Cerebellar cortex (tissue), 1 donor: ENCODE data around the gene COL6A1.
"Not testable (repeated sequence)": the region's sequence is repeated elsewhere in the genome, so short reads cannot be mapped to it uniquely, and the experiment has no call there.

Experiments used
- DNase-seq: peaks from one replicate; pipeline ENCODE4 v3.0.0-alpha.2; 2015; ENCODE audit warnings: low spot score

Gene COL6A1

GRCh38 chr21:46005894-46006546 lies 24.4 kb downstream of the COL6A1 start:
- DNase-seq = not testable (repeated sequence)

- DNase-seq = no peak
Observed at GRCh38 chr21:46006547-46007491, 25.2 kb downstream of the COL6A1 start.

- DNase-seq = no peak
Observed at GRCh38 chr21:46007492-46007868, 25.9 kb downstream of the COL6A1 start.

- DNase-seq = no peak
Observed at GRCh38 chr21:46008893-46009621, 27.5 kb downstream of the COL6A1 start.

GRCh38 chr21:46009951-46010705 lies 28.6 kb downstream of the COL6A1 start:
- DNase-seq = no peak

DNA sequence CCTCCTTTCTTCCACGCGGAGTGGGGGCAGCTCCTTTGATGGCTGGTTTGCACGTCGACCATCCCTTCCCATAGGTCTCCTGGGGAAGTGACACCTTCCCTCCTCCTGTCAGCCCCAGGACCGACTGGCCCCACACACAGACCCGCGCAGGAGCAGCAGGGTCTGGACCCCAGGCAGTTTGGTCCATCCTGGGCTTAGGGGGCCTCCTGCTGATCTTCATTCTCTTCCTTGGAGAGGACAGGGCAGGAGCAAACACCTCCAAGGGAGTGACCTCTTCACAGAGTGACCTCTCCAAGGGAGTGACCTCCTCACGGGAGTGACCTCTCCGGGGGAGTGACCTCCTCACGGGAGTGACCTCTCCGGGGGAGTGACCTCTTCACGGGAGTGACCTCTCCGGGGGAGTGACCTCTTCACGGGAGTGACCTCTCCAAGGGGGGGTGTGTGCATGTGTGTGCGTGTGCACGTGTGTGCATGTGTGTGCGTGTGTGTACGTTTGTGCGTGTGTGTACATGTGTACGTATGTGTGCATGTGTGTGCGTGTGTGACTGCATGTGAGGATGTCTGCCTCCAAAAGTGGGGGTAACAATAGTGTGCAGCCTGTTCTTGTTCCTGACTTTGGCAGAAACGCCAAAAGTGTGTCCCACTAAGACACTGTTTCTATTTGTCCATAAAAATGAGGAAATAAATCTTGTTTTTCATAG lies 29.8 kb downstream of the COL6A1 start:
- no peak for DNase-seq

DNA sequence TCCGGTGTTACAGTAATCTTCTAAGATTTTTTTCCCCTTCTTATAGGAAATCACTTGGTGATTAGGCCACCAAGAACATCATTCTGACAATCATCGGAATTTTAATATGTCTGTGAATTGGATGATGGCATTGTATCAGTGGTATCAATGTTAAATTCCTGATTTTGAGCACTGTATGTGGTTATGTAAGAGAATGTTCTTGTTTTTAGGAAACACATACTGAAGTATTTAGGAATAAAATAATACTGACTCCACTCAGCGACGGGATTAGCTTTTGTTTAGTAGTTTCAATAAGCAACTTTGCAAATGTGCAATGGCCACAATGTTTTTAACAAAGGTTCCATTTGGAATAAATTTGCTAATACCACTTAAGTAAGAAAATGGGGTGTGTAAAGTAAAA lies 30.6 kb downstream of the COL6A1 start:
- DNase-seq = no peak

GRCh38 chr21:46014828-46015227 lies 33.3 kb downstream of the COL6A1 start:
- no peak for DNase-seq

DNA sequence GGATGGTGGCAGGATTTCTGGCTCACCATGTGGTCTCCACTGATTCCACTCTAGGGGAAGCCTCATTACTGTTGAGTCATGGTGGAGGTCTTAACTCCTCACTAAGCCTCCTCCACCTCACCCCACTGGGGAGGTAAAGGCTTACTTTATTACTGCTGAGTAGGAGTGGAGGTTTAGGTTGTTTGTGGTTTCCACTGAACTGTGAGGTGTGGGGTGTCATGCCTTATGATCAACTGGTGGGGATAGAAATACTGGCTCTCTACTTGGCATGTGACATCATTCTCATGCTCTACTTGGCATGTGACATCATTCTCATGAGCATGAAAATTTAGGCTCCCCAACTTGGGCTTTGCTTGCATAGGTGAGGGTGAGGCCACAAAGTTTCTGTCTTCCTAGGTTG lies 35.6 kb downstream of the COL6A1 start:
- no peak for DNase-seq

DNA sequence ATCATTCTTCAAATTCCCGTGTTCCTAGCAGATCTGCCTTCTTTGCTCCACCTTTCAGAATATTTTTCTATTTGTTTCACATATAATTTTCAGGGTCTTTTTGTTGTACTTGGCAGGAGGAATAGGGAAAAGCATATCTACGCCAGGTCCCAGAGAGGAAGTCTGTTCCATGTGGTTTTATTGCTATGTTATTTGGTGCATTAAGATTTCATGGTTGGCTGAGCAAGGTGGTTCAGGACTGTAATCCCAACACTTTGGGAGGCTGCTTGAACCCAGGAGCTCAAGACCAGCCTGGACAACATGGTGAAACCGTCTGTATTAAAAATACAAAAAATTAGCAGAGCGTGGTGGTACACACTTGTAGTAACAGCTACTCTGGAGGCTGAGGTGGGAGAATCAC lies 36.1 kb downstream of the COL6A1 start:
- no peak for DNase-seq

- no peak for DNase-seq
Observed at GRCh38 chr21:46018615-46019014, 37.0 kb downstream of the COL6A1 start.

- no peak for DNase-seq
Observed at GRCh38 chr21:46020581-46020980, 39.0 kb downstream of the COL6A1 start.

DNA sequence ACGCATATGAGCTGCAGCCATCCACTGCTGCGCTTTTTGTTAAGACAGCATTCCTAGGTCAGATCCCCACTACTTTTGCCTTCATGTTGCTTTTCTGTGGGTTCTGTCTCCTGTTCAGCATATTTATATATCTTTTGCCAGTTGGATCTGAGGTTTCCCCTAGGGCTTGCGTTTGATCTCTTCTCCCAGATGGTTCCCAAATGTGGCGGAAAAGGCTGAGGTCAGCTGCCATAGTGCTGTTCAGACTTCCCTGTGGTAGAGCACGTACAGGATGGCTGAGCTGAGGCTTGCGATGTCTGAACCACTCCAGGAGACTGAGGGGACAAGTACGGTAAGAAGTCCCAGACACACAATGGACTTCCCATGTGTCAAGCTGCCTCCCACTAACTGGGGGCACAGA lies 39.8 kb downstream of the COL6A1 start:
- no peak for DNase-seq

- no peak for DNase-seq
Observed at GRCh38 chr21:46021978-46022544, 40.5 kb downstream of the COL6A1 start.

DNA sequence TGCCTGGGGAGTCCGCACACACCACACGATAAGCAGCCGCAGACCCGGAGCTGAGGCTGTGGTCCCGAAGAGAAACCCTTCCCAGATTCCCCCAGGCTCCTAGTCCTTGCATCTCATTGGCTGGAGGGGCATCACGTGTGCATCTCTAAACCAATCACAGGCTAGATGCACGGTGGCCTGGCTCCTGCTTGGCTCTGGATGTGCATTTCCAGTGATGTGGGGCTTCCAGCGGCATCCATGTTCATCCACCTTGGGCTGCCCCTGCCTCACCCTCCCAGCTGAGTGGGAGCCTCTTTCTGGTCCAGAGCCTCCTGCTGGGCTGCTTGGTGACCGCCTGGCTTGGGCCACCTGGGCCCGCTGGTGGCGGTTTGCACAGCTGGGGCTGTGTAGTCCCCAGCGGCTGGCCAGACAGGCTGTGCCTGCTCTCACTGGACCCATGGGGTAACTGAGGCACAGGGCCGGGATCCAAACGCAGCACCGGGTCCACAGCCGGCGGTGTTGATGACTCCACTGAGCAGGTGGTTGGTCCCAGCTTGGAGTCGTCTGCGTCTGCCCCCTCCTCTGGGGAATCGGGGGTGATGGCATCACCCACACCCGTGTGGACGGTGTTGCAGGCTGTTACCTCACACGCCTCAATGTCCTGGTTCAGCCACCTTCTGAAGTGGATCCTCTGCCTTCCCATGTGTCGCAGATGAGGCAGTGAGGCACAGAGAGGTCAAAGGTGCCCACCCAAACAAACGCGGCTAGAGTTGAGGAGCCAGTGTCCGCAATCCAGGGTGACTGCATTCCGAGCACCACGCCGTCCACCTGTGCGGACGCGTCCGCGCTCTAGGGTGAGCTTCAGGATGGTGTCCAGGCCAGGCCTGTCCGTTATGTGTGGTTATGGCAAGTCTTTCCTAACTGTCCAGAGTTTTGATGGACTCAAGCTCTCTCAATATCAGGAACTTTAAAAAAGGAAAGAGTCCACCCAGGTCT lies 41.3 kb downstream of the COL6A1 start:
- DNase-seq = no peak

DNA sequence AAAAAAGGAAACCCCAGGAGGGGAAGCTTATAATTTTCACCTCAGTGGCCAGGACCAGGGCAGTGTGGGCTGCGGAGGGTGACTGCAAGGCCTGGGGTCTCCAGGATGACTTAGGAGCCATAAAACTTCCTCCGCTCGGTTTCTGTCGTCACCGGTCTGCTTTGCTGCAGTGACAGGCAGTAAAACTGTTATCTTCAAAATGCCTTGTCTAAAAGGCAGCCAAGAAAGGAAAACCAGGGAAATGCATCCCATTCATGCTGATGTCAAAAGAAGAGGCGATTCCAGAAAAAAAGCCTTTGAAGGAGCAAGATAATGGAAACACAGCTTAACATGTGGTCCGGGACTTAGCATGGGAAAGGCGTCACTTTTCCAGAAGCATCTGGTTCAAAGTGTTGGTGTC lies 42.0 kb downstream of the COL6A1 start:
- DNase-seq = no peak

DNA sequence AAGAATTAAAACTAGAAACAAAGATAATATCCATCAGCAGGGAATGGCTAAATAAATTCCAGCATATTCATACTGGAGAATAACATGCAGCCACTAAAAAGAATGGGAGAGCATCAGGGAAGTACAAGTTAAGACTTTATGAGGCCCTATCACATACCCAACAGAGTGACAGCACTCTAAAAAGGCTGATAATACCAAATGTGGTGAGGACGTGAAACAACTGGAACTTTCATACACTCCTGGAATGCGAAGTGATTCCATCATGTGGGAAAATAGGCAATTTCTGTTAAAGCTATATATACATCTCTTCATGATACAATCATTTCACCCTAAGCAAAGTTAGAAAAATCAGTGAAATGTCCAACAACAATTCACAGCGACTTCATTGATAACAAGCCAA lies 42.6 kb downstream of the COL6A1 start:
- no peak for DNase-seq

GRCh38 chr21:46025113-46025770 lies 43.7 kb downstream of the COL6A1 start:
- DNase-seq = no peak

GRCh38 chr21:46027851-46028493 lies 46.4 kb downstream of the COL6A1 start:
- DNase-seq = no peak
